ENCODE measurements around the gene PDZD2.

Gene PDZD2

GRCh38 chr5:31844622-31845345 lies 205.9 kb downstream of the PDZD2 start:
- H3K27me3 ChIP-seq (ENCODE audit: insufficient read depth, low read length, poor library complexity, severe bottlenecking): no peaks in the 10 kb centered on the region
- H3K9ac ChIP-seq (ENCODE audit: low read depth, low read length, poor library complexity, severe bottlenecking): peak overlapping the region; percentile 39
- H3F3A ChIP-seq (ENCODE audit: low read depth): no peaks in the 10 kb centered on the region; the same call in 1 of the 2 replicates
- H3K4me3 ChIP-seq (ENCODE audit: low read length, poor library complexity, severe bottlenecking): peak overlapping the region; percentile 36
- H2AFZ ChIP-seq (ENCODE audit: low read length): no peak overlapping the region
- TF ChIP-seq EZH2phosphoT487 (IDR thresholded peaks at IDR 0.05; ENCODE audit: borderline replicate concordance) (no peak), CTCF (conservative IDR thresholded peaks at IDR 0.05; ENCODE audit: low read length) (no peak; the same call in 1 of the 2 replicates)
- H4K20me1 ChIP-seq (ENCODE audit: insufficient read depth, low read length, poor library complexity, severe bottlenecking): no peaks in the 10 kb centered on the region
- peaks cover 1% of the 10 kb centered on the region; the same call in 1 of the 2 replicates for H3K9me3 ChIP-seq (ENCODE audit: insufficient read depth, low read depth, low read length)
- peak overlapping the region; percentile 61 for H3K4me2 ChIP-seq (ENCODE audit: low read depth, low read length, poor library complexity, severe bottlenecking)
- H3K36me3 ChIP-seq (ENCODE audit: insufficient read depth, low read length): no peaks in the 10 kb centered on the region
- H3K4me1 ChIP-seq (ENCODE audit: insufficient read depth, low read length, poor library complexity, severe bottlenecking): peaks cover 50% of the 10 kb centered on the region
- no peaks in the 10 kb centered on the region for H3K9me2 ChIP-seq (replicated peaks; ENCODE audit: low read depth, low read length)
- H3K79me2 ChIP-seq (ENCODE audit: insufficient read depth, low read length): no peaks in the 10 kb centered on the region

- Histone ChIP-seq H3K79me2 (ENCODE audit: insufficient read depth, low read length) (no peaks in the 10 kb centered on the region), H3K9me3 (ENCODE audit: insufficient read depth, low read depth, low read length) (no peaks in the 10 kb centered on the region), H3F3A (ENCODE audit: low read depth) (no peaks in the 10 kb centered on the region; the same call in 1 of the 2 replicates), H3K36me3 (ENCODE audit: insufficient read depth, low read length) (no peaks in the 10 kb centered on the region), H3K9me2 (replicated peaks; ENCODE audit: low read depth, low read length) (no peaks in the 10 kb centered on the region), H3K4me1 (ENCODE audit: insufficient read depth, low read length, poor library complexity, severe bottlenecking) (peaks cover 50% of the 10 kb centered on the region), H3K9ac (ENCODE audit: low read depth, low read length, poor library complexity, severe bottlenecking) (peak overlapping the region; percentile 39), H3K4me2 (ENCODE audit: low read depth, low read length, poor library complexity, severe bottlenecking) (peak overlapping the region; percentile 61), H3K27me3 (ENCODE audit: insufficient read depth, low read length, poor library complexity, severe bottlenecking) (no peaks in the 10 kb centered on the region), H2AFZ (ENCODE audit: low read length) (no peak overlapping the region), H3K4me3 (ENCODE audit: low read length, poor library complexity, severe bottlenecking) (peak overlapping the region; percentile 36), H4K20me1 (ENCODE audit: insufficient read depth, low read length, poor library complexity, severe bottlenecking) (no peaks in the 10 kb centered on the region)
- TF ChIP-seq EZH2phosphoT487 (IDR thresholded peaks at IDR 0.05; ENCODE audit: borderline replicate concordance) (no peak), CTCF (conservative IDR thresholded peaks at IDR 0.05; ENCODE audit: low read length) (no peak)
Observed at GRCh38 chr5:31845361-31845760, 206.4 kb downstream of the PDZD2 start.

- no peaks in the 10 kb centered on the region for H3K27me3 ChIP-seq (ENCODE audit: insufficient read depth, low read length, poor library complexity, severe bottlenecking)
- no peaks in the 10 kb centered on the region for H3K36me3 ChIP-seq (ENCODE audit: insufficient read depth, low read length)
- no peak overlapping the region for H3K4me3 ChIP-seq (ENCODE audit: low read length, poor library complexity, severe bottlenecking)
- peak overlapping the region; percentile 61 for H3K4me2 ChIP-seq (ENCODE audit: low read depth, low read length, poor library complexity, severe bottlenecking)
- H3K9me2 ChIP-seq (replicated peaks; ENCODE audit: low read depth, low read length): no peaks in the 10 kb centered on the region
- TF ChIP-seq EZH2phosphoT487 (IDR thresholded peaks at IDR 0.05; ENCODE audit: borderline replicate concordance) (no peak), CTCF (conservative IDR thresholded peaks at IDR 0.05; ENCODE audit: low read length) (no peak)
- H4K20me1 ChIP-seq (ENCODE audit: insufficient read depth, low read length, poor library complexity, severe bottlenecking): no peaks in the 10 kb centered on the region
- no peaks in the 10 kb centered on the region for H3K9me3 ChIP-seq (ENCODE audit: insufficient read depth, low read depth, low read length)
- H3F3A ChIP-seq (ENCODE audit: low read depth): no peaks in the 10 kb centered on the region; the same call in 1 of the 2 replicates
- H3K9ac ChIP-seq (ENCODE audit: low read depth, low read length, poor library complexity, severe bottlenecking): peak overlapping the region; percentile 25
- H3K79me2 ChIP-seq (ENCODE audit: insufficient read depth, low read length): no peaks in the 10 kb centered on the region
- peaks cover 60% of the 10 kb centered on the region for H3K4me1 ChIP-seq (ENCODE audit: insufficient read depth, low read length, poor library complexity, severe bottlenecking)
- H2AFZ ChIP-seq (ENCODE audit: low read length): no peak overlapping the region
Observed at GRCh38 chr5:31846934-31847333, 208.0 kb downstream of the PDZD2 start.

All from Loucy (cell line).